ENCODE measurements around the gene MEIS1.

Gene MEIS1

DNA sequence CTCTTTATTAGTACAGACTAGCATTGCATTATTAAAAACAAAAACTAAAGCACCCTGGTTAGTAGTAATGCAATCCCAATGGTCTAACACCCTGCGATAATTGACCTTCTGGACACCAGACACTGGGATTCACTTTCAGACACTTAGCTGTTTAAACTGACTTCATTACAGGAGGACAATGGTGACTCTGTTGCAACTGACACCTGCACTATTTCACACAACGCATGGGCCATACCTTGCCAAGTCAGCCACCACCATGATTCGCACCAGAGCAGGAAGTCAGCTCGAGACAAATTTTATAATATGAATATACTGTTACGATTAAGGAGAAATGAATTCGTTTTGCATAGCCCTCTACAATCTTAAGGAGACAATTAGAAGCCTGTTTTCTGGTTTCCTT is 150.7 kb downstream of the MEIS1 start:
- no peak for DNase-seq

DNA sequence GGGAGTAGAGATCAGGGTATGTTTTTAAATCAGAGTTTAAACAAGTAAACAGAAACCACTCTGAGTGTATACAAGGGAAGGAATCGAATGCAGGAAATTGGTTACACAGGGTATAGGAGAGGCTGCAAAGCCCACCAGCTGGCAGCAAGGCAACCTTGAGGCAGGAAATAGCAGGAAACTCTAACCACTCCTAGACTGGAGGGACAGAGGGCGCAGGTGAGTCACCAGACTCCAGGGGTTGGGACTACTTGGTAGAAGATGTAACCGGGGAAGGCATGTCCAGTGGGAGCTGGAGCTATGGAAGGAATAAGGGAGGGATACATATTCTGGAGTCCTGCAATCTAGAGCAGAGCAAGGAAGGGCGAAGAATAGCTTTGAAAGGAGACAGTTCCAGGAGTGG is 152.3 kb downstream of the MEIS1 start:
- DNase-seq = no peak

DNA sequence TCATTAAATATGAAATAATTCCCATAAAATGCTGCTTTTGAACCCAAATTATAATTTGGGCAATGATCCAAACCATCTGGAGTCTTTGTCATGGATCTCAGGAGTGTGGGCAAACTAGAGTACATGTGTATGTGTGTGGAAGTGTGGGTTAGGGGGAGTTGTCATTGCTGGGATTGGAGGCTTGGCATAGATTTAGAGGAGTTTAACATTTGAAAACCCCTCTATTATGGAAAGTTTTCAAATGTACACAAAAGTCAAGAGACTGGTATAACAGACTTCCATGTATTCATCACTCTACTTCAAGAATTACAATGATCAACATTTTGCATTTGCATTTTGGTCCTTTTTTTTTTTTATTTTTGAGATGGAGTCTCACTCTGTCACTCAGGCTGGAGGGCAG is 159.1 kb downstream of the MEIS1 start:
- DNase-seq = no peak

DNA sequence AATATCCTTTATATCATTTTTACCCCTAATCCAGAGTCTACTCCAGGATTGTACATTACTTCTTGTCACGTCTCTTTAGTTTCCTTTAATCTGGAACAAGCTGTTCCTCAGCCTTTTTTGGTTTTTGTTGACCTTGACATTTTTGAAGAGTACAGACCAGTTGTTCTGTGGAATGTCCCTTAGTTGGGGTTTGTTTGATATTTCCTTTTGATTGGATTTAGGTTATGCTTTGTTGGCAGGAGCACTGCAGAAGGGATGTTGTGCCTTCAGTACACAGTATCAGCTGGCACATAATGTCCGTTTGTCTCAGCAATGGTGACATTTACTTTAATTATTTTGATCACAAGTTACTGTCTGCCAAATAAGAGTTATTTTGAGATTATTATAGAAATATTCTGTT is 160.6 kb downstream of the MEIS1 start:
- DNase-seq = no peak

DNA sequence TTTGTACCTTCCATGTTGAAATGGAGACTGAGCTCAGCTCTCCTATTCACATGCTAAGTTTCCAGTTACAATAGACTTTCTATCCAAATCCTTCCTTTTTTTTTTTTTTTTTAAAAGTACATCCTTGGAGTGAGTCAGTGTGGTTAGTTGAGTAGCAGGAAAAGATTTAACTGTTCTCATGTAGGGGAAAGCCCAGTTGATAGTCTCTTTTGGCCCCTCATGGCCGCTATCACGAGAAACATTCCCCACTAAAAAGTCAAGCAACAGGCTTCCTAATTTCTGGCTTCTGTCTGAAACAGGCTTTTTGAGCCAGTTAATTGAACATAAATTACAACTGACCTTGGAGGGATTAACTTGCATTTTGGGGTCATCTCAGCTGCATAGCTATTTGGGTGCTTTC is 161.3 kb downstream of the MEIS1 start:
- no peak for DNase-seq

DNA sequence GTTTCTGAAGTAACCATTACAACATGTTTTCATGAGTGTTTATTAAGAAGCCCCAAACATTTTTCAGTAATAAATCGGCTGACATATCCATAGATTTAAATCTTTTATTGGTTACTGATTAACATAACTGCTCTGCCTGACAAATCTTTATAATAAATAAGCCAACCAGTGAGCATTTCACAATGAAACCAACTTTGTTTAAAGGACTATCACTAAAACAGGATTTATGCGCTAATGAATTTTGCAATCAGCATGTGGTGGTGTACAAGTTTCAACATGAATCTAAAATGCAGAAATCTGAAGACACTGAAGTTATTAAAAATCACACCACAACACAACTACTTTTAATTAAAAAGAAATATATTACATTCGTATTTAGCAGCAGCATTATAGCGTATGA is 166.7 kb downstream of the MEIS1 start:
- DNase-seq = no peak

DNA sequence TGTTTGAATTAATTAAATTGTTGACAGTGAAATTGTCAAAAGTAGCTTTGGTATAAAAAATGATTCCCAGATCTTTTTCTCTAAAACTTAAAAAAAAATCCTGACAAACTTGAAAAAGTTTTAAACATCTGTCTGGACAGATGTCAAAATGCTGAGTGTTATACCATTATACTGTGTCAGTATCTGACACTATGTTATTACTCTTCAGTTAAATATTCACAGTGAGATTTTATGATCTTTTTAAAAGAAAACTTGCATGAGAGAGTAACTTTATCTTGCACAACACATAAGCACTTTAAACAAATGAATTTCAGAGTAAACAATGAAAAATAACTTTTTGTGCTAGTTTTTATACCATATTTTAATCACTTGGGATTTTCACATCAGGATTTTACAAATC is 167.4 kb downstream of the MEIS1 start:
- DNase-seq = no peak

DNA sequence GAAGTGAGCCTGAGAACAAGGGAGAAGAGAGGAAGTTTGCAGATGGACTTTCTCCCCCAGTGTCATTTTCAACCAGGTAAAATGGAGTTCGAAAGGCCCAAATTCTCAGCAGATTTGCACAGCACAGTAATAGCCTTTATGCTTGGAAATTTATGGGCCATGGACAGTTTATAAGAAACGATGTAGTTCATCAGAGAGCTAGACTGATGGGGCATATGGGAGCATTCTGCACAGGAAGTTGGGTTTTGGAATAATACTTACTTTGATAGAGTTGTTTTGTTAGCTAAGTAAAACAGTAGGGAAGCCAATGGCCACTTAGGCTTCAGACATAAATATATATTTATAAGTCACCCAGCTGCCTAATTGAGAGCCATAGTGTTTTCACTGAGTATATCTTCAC is 169.4 kb downstream of the MEIS1 start:
- no peak for DNase-seq

DNA sequence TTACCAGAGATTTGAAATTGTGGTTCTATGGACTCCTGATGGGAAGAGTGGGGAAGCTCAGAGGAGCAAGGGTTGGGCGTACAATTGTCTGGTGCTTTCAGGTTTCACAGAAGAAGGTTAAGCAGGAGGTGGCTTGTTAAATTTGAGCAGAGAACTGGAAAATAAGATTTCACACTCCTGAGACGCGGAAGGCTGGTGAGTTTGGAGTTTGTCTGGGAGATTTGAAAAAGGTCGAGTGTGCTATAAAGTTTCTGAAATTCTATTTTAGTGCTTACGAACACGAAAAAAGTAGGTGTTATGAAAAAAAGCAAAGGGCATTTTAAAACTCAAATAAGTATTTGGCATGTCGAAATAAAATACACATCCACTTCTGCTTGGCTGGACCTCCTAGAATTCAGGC is 170.1 kb downstream of the MEIS1 start:
- DNase-seq = no peak

DNA sequence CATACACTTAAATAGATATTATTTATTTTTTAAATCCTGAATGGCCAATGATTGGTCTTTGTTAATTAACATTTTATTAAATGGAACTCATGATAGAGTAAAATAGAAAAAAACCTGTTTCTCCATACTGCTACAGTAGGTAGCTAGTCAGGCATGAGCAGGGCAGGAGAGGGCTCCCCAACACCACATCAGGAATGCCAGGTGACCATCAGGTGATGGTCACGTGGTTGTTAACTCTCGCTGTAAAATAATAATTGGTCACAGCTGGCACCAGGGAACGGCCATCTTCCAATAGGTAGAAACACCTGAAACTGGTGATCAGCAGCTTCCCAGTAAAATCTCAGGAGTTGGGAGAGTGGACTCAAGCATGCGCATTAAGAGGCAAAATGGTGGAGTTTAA is 172.2 kb downstream of the MEIS1 start:
- no peak for DNase-seq

Measured in left hindlimb (tissue), 1 donor.